Liver (tissue), 2 donors: Measurements from ENCODE around the gene FAM204A.

ENCODE experiments used
- FOXA1 ChIP-seq: IDR thresholded peaks from 2 replicates; pipeline ENCODE4 v1.6.1; 2016; ENCODE audit warnings: antibody characterized with exemption
- GABPA ChIP-seq, 2 donors: IDR thresholded peaks in 1 of 2; conservative IDR thresholded peaks in 1 of 2; 2 replicates each; pipeline ENCODE4 v1.6.1; 2016; ENCODE audit warnings: antibody characterized with exemption in 2 of 2, mild to moderate bottlenecking in 1 of 2, moderate library complexity in 1 of 2
- HNF4G ChIP-seq: IDR thresholded peaks from 2 replicates; pipeline ENCODE4 v1.6.1; 2016; ENCODE audit warnings: antibody characterized with exemption
- MAX ChIP-seq: IDR thresholded peaks from 2 replicates; pipeline ENCODE4 v1.6.1; 2016; ENCODE audit warnings: antibody characterized with exemption
- REST ChIP-seq: IDR thresholded peaks from 2 replicates; pipeline ENCODE4 v1.6.1; 2016; ENCODE audit warnings: antibody characterized with exemption, mild to moderate bottlenecking
- SP1 ChIP-seq: IDR thresholded peaks from 2 replicates; pipeline ENCODE4 v1.6.1; 2018; ENCODE audit warnings: antibody characterized with exemption, mild to moderate bottlenecking
- donor health status: healthy.

GRCh38 chr10:118321724-118322575 is 20.2 kb downstream of the FAM204A start:
- TF ChIP-seq MAX, result no peak
- no peak for TF ChIP-seq SP1
- TF ChIP-seq GABPA (IDR thresholded peaks at IDR 0.05 in 1 of 2, conservative IDR thresholded peaks at IDR 0.05 in 1 of 2), result no peak
- TF ChIP-seq FOXA1, result no peak
- no peak for TF ChIP-seq REST
- TF ChIP-seq HNF4G, result no peak
